Astrocyte (in vitro differentiated cells and primary cell): Measurements from ENCODE around the gene STK24. TPM values are rescaled to one million over a fixed set of nuclear protein-coding genes. Genes with fewer than 3 reads are reported as not detected.

ENCODE experiments used
- DNase-seq: peaks from one replicate; pipeline ENCODE4 v3.0.0-alpha.2; 2010; ENCODE audit warnings: low read depth
- FAIRE-seq: peaks from 2 replicates; lab custom pipeline; 2011; peaks lifted over from hg19 to GRCh38; lab: Jason Lieb, UNC
- H2AFZ ChIP-seq: 2 replicates; pipeline ENCODE4 v1.6.0; 2012; ENCODE audit warnings: low read depth, low read length, inconsistent platforms
- H3K27ac ChIP-seq: 2 replicates; pipeline ENCODE4 v1.5.1; 2011; ENCODE audit warnings: low read depth, low read length, inconsistent platforms
- H3K27me3 ChIP-seq: 2 replicates; pipeline ENCODE4 v1.6.0; 2011; ENCODE audit warnings: low read length, inconsistent platforms; ENCODE audit not compliant: insufficient read depth
- H3K36me3 ChIP-seq: 2 replicates; pipeline ENCODE4 v1.5.1; 2011; ENCODE audit warnings: low read length, inconsistent platforms; ENCODE audit not compliant: insufficient read depth
- H3K4me1 ChIP-seq: 2 replicates; pipeline ENCODE4 v1.5.1; 2011; ENCODE audit warnings: low read length, inconsistent platforms; ENCODE audit not compliant: insufficient read depth
- H3K4me2 ChIP-seq: 2 replicates; pipeline ENCODE4 v1.6.0; 2012; ENCODE audit warnings: low read length, inconsistent platforms
- H3K4me3 ChIP-seq: 2 replicates; pipeline ENCODE4 v1.5.1; 2011; ENCODE audit warnings: low read depth, mild to moderate bottlenecking, low read length, inconsistent platforms; ENCODE audit not compliant: insufficient read depth
- H3K79me2 ChIP-seq: 2 replicates; pipeline ENCODE4 v1.6.0; 2012; ENCODE audit warnings: mild to moderate bottlenecking, low read length, inconsistent platforms; ENCODE audit not compliant: insufficient read depth
- H3K9ac ChIP-seq: 2 replicates; pipeline ENCODE4 v1.6.0; 2012; ENCODE audit warnings: mild to moderate bottlenecking, low read length, inconsistent platforms
- H3K9me3 ChIP-seq: 2 replicates; pipeline ENCODE4 v1.5.1; 2012; ENCODE audit warnings: low read depth, mild to moderate bottlenecking, low read length, inconsistent platforms; ENCODE audit not compliant: insufficient read depth
- H4K20me1 ChIP-seq: 2 replicates; pipeline ENCODE4 v1.6.0; 2012; ENCODE audit warnings: low read length, inconsistent platforms; ENCODE audit not compliant: insufficient read depth
- H3K27ac Mint-ChIP-seq: one replicate; pipeline ENCODE4 v1.8.0; 2021; ENCODE audit warnings: mild to moderate bottlenecking, mixed read lengths; ENCODE audit not compliant: unreplicated experiment
- H3K27me3 Mint-ChIP-seq: one replicate; pipeline ENCODE4 v1.8.0; 2021; ENCODE audit warnings: low read depth, mixed read lengths; ENCODE audit not compliant: unreplicated experiment
- H3K36me3 Mint-ChIP-seq: one replicate; pipeline ENCODE4 v1.8.0; 2021; ENCODE audit warnings: low read depth, mixed read lengths; ENCODE audit not compliant: unreplicated experiment
- H3K4me1 Mint-ChIP-seq: one replicate; pipeline ENCODE4 v1.8.0; 2021; ENCODE audit warnings: low read depth, mixed read lengths; ENCODE audit not compliant: unreplicated experiment
- H3K4me3 Mint-ChIP-seq: one replicate; pipeline ENCODE4 v1.8.0; 2021; ENCODE audit warnings: mild to moderate bottlenecking, moderate library complexity, mixed read lengths; ENCODE audit not compliant: unreplicated experiment
- H3K9me3 Mint-ChIP-seq: one replicate; pipeline ENCODE4 v1.8.0; 2021; ENCODE audit warnings: mild to moderate bottlenecking, mixed read lengths; ENCODE audit not compliant: unreplicated experiment
- CTCF ChIP-seq: IDR thresholded peaks from 2 replicates; pipeline ENCODE4 v1.5.1; 2011; ENCODE audit warnings: low read depth, mild to moderate bottlenecking, inconsistent platforms, low read length, moderate library complexity; ENCODE audit not compliant: insufficient read depth
- EZH2 ChIP-seq: IDR thresholded peaks from 2 replicates; pipeline ENCODE4 v1.6.1; 2012; ENCODE audit warnings: mild to moderate bottlenecking, low read length, inconsistent platforms; ENCODE audit not compliant: insufficient read depth
- total RNA-seq: library from RNA; stranded (reverse); gene quantifications from 2 replicates; pipeline ENCODE4 v1.2.1, GENCODE V29; 2021

The STK24 gene
- total RNA-seq, 1 donor from 2014 or later, result 96.1 TPM

- H4K20me1 ChIP-seq, result peaks cover 96% of the 10 kb centered on the region
- Mint-ChIP-seq H3K36me3 (peaks cover 2% of the 10 kb centered on the region), H3K27me3 (no peaks in the 10 kb centered on the region), H3K9me3 (no peaks in the 10 kb centered on the region), H3K27ac (no peak overlapping the region), H3K4me1 (peaks cover 35% of the 10 kb centered on the region), H3K4me3 (no peak overlapping the region)
- no peak overlapping the region for H3K4me2 ChIP-seq
- peaks cover 99% of the 10 kb centered on the region for H3K79me2 ChIP-seq
- H3K27ac ChIP-seq, result no peak overlapping the region
- peaks cover 10% of the 10 kb centered on the region for H3K4me1 ChIP-seq
- H3K9me3 ChIP-seq, result no peaks in the 10 kb centered on the region
- H2AFZ ChIP-seq, result no peak overlapping the region
- no peak for FAIRE-seq
- TF ChIP-seq EZH2 (no peak), CTCF (no peak)
- no peak for DNase-seq
- no peak overlapping the region for H3K9ac ChIP-seq
- no peaks in the 10 kb centered on the region for H3K36me3 ChIP-seq
- no peak overlapping the region for H3K4me3 ChIP-seq
- no peaks in the 10 kb centered on the region for H3K27me3 ChIP-seq
Measured at GRCh38 chr13:98541701-98542203, 35.2 kb downstream of the STK24 start.

- DNase-seq (no peak), FAIRE-seq (no peak)
- H3K9me3 ChIP-seq, result no peaks in the 10 kb centered on the region
- H3K27me3 ChIP-seq, result no peaks in the 10 kb centered on the region
- peaks cover 99% of the 10 kb centered on the region for H3K79me2 ChIP-seq
- H3K27ac ChIP-seq, result no peak overlapping the region
- H3K4me1 ChIP-seq, result peaks cover 10% of the 10 kb centered on the region
- no peak for TF ChIP-seq EZH2
- Mint-ChIP-seq H3K27me3 (no peaks in the 10 kb centered on the region), H3K36me3 (peaks cover 2% of the 10 kb centered on the region), H3K4me1 (peaks cover 30% of the 10 kb centered on the region), H3K9me3 (no peaks in the 10 kb centered on the region), H3K4me3 (no peak overlapping the region), H3K27ac (no peak overlapping the region)
- peaks cover 96% of the 10 kb centered on the region for H4K20me1 ChIP-seq
- H3K9ac ChIP-seq, result no peak overlapping the region
- H3K4me2 ChIP-seq, result no peak overlapping the region
- H2AFZ ChIP-seq, result no peak overlapping the region
- H3K4me3 ChIP-seq, result no peak overlapping the region
- no peaks in the 10 kb centered on the region for H3K36me3 ChIP-seq
Measured at GRCh38 chr13:98541191-98541590, 35.7 kb downstream of the STK24 start.

GRCh38 chr13:98540476-98540875 is 36.4 kb downstream of the STK24 start:
- H3K27ac Mint-ChIP-seq, result no peak overlapping the region
- no peaks in the 10 kb centered on the region for H3K9me3 ChIP-seq
- no peaks in the 10 kb centered on the region for H3K27me3 Mint-ChIP-seq
- no peak overlapping the region for H3K4me3 Mint-ChIP-seq
- DNase-seq (peak; percentile 22), FAIRE-seq (no peak)
- no peak overlapping the region for H3K4me3 ChIP-seq
- H3K4me1 Mint-ChIP-seq, result peaks cover 30% of the 10 kb centered on the region
- H3K79me2 ChIP-seq, result peaks cover 99% of the 10 kb centered on the region
- no peaks in the 10 kb centered on the region for H3K27me3 ChIP-seq
- peaks cover 10% of the 10 kb centered on the region for H3K4me1 ChIP-seq
- H3K27ac ChIP-seq, result no peak overlapping the region
- no peak overlapping the region for H3K9ac ChIP-seq
- H3K36me3 ChIP-seq, result no peaks in the 10 kb centered on the region
- peaks cover 2% of the 10 kb centered on the region for H3K36me3 Mint-ChIP-seq
- H2AFZ ChIP-seq, result no peak overlapping the region
- H3K9me3 Mint-ChIP-seq, result no peaks in the 10 kb centered on the region
- no peak overlapping the region for H3K4me2 ChIP-seq
- TF ChIP-seq CTCF (no peak), EZH2 (no peak)
- peaks cover 96% of the 10 kb centered on the region for H4K20me1 ChIP-seq
